Measurements from ENCODE around the gene PLA2G15.
A peak's percentile ranks its signal among the peaks of the same experiment; 100 is the strongest.

Gene PLA2G15

DNA sequence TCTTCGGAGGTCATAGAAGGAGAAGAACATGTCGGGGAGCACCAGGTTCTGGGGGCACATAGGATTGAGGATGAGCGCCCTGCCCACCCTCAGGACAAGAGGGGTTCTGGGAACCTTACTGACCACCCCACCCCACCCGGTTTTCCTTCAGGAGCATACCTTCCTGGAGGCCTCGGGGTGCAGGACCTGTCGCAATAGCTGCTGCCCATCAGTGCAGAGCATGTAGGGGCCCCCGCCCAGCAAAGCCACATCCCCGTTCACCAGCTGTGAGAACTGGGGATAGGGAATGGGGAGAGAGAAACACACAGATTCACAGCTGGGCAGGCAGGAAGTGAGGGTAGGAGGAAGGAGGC is 11.4 kb upstream of the PLA2G15 start:
- Histone ChIP-seq H3K36me3 (ENCODE audit: control insufficient read depth, insufficient read depth, low read length) (no peaks in the 10 kb centered on the region), H3K79me2 (peaks cover 3% of the 10 kb centered on the region), H3K4me3 (ENCODE audit: low read depth, low read length) (no peak overlapping the region), H3K27ac (peak overlapping the region; percentile 92), H3K9me3 (ENCODE audit: control insufficient read depth, low read length) (no peaks in the 10 kb centered on the region), H3K9ac (no peak overlapping the region), H3K27me3 (ENCODE audit: control insufficient read depth, insufficient read depth, low read length) (no peaks in the 10 kb centered on the region), H2AFZ (no peak overlapping the region), H3K4me1 (peaks cover 29% of the 10 kb centered on the region), H3K4me2 (ENCODE audit: low read length) (peak overlapping the region; percentile 92)
- TF ChIP-seq, protein P1, sequence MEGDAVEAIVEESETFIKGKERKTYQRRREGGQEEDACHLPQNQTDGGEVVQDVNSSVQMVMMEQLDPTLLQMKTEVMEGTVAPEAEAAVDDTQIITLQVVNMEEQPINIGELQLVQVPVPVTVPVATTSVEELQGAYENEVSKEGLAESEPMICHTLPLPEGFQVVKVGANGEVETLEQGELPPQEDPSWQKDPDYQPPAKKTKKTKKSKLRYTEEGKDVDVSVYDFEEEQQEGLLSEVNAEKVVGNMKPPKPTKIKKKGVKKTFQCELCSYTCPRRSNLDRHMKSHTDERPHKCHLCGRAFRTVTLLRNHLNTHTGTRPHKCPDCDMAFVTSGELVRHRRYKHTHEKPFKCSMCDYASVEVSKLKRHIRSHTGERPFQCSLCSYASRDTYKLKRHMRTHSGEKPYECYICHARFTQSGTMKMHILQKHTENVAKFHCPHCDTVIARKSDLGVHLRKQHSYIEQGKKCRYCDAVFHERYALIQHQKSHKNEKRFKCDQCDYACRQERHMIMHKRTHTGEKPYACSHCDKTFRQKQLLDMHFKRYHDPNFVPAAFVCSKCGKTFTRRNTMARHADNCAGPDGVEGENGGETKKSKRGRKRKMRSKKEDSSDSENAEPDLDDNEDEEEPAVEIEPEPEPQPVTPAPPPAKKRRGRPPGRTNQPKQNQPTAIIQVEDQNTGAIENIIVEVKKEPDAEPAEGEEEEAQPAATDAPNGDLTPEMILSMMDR (IDR thresholded peaks at IDR 0.05) = no peak

DNA sequence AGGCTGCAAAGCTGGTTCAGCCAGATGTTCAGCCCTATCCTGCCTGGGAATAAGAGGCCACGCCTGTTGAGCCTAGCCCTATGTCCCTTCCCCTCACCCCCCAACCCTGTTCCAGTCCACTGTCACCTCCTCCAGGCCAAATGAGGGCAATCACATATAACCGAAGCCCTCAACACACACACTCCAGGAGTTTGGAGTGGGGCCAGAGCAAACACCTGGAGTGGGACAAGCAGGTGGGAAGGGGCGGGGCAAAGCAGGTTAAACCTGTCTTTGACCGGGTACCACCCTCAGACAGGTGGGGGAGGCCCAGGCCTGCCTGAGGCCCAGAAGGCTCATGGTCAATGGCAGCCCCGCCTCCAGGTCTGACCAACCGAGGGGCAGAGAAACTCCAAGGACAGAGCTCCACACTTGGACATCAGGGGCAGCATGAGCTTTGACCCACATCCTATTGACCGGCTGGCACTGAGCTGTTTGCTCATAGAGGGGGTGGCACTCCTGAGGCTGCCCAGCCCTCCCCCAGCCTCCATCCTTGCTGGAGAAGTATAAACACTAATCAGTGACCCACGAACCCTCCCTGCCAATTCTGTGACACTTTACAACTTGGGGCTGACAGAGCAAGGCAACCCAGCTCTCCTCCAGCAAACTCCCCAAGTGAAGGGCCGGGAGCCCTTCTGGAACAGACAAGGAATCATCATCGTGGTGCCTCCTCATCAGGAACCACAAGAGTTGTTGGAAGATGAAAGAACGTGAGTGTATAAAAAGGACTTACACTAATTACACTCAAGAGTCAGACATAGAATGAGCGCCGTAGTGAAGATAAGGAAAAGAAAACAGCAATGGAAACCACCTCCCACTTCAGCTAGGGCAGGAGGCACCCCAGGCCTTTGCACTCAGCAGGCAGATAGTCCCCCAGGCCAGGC is 10.7 kb upstream of the PLA2G15 start:
- Histone ChIP-seq H2AFZ (peak overlapping the region; percentile 95), H3K27me3 (ENCODE audit: control insufficient read depth, insufficient read depth, low read length) (no peaks in the 10 kb centered on the region), H3K27ac (peak overlapping the region; percentile 92), H3K36me3 (ENCODE audit: control insufficient read depth, insufficient read depth, low read length) (no peaks in the 10 kb centered on the region), H3K4me1 (peaks cover 24% of the 10 kb centered on the region), H3K4me3 (ENCODE audit: low read depth, low read length) (peak overlapping the region; percentile 71), H3K9ac (no peak overlapping the region), H3K4me2 (ENCODE audit: low read length) (peak overlapping the region; percentile 92), H3K9me3 (ENCODE audit: control insufficient read depth, low read length) (no peaks in the 10 kb centered on the region), H3K79me2 (peaks cover 3% of the 10 kb centered on the region)
- TF ChIP-seq, protein P1 (IDR thresholded peaks at IDR 0.05) = no peak

DNA sequence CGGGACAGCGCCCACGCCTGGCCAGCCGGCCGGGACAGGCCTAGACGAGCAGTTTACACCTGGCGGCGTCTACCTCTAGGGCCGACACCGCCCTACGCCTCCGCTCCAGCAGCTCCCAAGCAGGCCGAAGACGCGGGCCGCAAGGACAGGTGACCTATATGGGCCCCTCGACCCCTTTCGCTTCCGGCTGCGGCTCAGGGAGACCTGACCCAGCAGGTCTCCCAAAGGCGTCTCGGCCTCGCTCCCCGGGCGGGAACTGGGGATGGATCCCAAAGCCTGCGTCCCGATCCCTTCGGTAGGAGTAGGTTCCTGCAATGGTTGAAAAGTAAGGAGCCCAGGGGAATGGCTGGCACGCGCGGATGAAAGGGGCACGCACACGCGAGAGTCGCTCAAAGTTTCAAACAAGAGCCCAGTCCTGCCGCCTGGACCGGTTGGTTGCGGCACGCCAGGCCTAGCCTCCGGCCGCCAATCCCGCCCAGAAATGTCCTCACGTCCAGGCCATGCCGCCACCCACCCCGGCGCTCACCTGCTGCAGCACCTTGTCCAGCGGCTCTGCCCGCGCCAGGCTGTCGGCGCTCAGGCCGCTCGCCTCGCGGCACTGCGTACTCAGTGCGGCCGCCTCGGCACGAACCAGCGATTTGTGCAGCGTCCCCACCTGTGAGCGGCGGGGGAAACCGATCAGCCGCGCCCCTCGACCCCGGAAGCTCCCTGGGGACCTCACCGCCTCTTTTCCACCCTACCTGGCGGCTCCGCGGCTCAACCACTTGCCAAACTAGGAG is 9.9 kb upstream of the PLA2G15 start:
- Histone ChIP-seq H2AFZ (peak overlapping the region; percentile 95), H3K4me1 (peaks cover 24% of the 10 kb centered on the region), H3K27ac (peak overlapping the region; percentile 92), H3K4me3 (ENCODE audit: low read depth, low read length) (peak overlapping the region; percentile 71), H3K4me2 (ENCODE audit: low read length) (peak overlapping the region; percentile 92), H3K9ac (peak overlapping the region; percentile 1), H3K27me3 (ENCODE audit: control insufficient read depth, insufficient read depth, low read length) (no peaks in the 10 kb centered on the region), H3K9me3 (ENCODE audit: control insufficient read depth, low read length) (no peaks in the 10 kb centered on the region), H3K79me2 (no peaks in the 10 kb centered on the region), H3K36me3 (ENCODE audit: control insufficient read depth, insufficient read depth, low read length) (no peaks in the 10 kb centered on the region)
- TF ChIP-seq, protein P1 (IDR thresholded peaks at IDR 0.05) = no peak

DNA sequence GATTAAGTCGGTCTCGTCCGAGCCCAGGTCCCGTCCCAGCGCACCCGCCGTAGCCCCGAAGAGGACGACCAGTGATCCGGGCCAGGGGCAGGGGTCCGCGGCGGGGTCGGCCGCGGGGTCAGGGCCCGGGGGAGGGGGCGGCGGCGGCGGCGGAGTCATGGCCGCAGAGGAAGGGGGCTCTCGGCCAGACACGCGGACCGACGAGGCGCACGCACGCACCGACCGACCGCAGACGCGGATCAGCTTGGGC is 9.4 kb upstream of the PLA2G15 start, which contains the start of gene ESRP2:
TSS of gene ESRP2 (minus strand) at position 241 of the 250 bp plus-strand sequence. CDS start at position 159, 82 bp downstream.
- Histone ChIP-seq H3K4me3 (ENCODE audit: low read depth, low read length) (peak within 1 kb of the TSS; percentile 71), H2AFZ (peak within 1 kb of the TSS; percentile 95)

More for the DNA sequence above, 9.4 kb upstream of the PLA2G15 start, which contains the start of gene ESRP2:
- H3K27ac ChIP-seq = peak within 1 kb of the TSS; percentile 92
- H3K27me3 ChIP-seq (ENCODE audit: control insufficient read depth, insufficient read depth, low read length) = no peaks in the 10 kb centered on the region
- H3K9ac ChIP-seq = peak within 1 kb of the TSS; percentile 1
- no peaks in the 10 kb centered on the region for H3K79me2 ChIP-seq
- H3K9me3 ChIP-seq (ENCODE audit: control insufficient read depth, low read length) = no peaks in the 10 kb centered on the region
- peaks cover 24% of the 10 kb centered on the region for H3K4me1 ChIP-seq
- TF ChIP-seq, protein P1 (IDR thresholded peaks at IDR 0.05) = no peak
- H3K4me2 ChIP-seq (ENCODE audit: low read length) = peak within 1 kb of the TSS; percentile 92
- no peaks in the 10 kb centered on the region for H3K36me3 ChIP-seq (ENCODE audit: control insufficient read depth, insufficient read depth, low read length)

Measured in parathyroid adenoma (tissue), 2 donors.